Mesodermal cell (in vitro differentiated cells): ENCODE data around the gene SKA2.

Experiments used
- H3K27ac ChIP-seq: 2 replicates; pipeline ENCODE4 v1.7.0; 2013; ENCODE audit warnings: mild to moderate bottlenecking, low read depth, low read length, moderate library complexity; ENCODE audit not compliant: severe bottlenecking
- H3K36me3 ChIP-seq: 2 replicates; pipeline ENCODE4 v1.7.1; 2013; ENCODE audit warnings: mild to moderate bottlenecking, low read length, moderate library complexity; ENCODE audit not compliant: control insufficient read depth, insufficient read depth
- H3K4me1 ChIP-seq: one replicate; pipeline ENCODE4 v1.7.1; 2013; ENCODE audit warnings: mild to moderate bottlenecking, low read length; ENCODE audit not compliant: insufficient read depth, control insufficient read depth, poor library complexity, severe bottlenecking
- H3K4me3 ChIP-seq: 2 replicates; pipeline ENCODE4 v1.7.0; 2013; ENCODE audit warnings: low read length, control low read depth, mild to moderate bottlenecking; ENCODE audit not compliant: insufficient read depth, poor library complexity, severe bottlenecking; ENCODE audit errors: extremely low read depth
- H3K9me3 ChIP-seq: 2 replicates; pipeline ENCODE4 v1.7.1; 2013; ENCODE audit warnings: mild to moderate bottlenecking, low read length, moderate library complexity; ENCODE audit not compliant: control insufficient read depth
- WGBS, 2 experiments: methylation state at CpG; one replicate each; pipeline ENCODE4 v1.1.5; 2013; ENCODE audit warnings: missing lambda C conversion rate in 2 of 2; ENCODE audit not compliant: insufficient coverage in 2 of 2; 5-methylcytosine and 5-hydroxymethylcytosine counted together

Gene SKA2

DNA sequence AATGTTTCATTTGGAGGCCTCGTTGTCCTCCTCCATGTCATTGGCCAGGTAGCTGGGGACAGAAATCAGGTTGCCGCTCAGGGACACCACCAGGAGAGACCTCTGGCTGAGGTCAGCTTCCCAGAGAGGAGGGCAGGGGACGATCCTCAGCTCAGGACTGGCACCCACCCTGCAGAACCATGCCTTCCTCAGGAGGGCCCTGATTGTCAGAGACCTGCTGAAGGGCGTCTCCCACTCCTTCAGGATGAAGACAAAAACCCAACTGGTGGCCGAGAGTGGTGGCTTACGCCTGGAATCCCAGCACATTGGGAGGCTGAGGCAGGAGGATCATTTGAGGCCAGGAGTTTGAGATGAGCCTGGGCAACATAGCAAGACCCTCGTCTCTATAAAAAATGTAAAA is 20.1 kb upstream of the SKA2 start:
- peaks cover 64% of the 10 kb centered on the region for H3K36me3 ChIP-seq
- 97 to 98% methylated on average over 6 to 7 of the region's 7 CpGs for WGBS, 2 experiments

DNA sequence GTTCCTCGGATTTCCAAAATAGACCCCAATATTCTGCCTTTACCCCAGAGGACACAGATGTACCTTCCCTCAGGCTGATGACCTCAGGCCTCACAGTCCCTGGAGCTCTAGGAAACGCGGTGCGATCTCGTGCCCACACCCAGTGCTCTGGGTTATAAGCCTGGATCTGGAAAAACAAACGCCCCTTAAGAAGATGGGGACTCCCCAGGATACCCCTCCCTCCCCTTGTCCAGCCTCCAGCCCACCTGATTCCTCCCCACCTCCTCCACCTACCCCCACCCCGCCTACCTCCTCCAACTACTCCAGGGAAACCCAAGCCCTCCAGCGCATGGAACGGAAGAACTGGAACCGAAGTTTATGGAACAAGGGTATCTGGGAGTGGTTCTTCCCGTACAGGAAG is 19.7 kb upstream of the SKA2 start:
- H3K4me3 ChIP-seq: no peak overlapping the region
- H3K36me3 ChIP-seq: peaks cover 65% of the 10 kb centered on the region
- WGBS, 2 experiments: 97 to 98% methylated on average over 5 to 10 of the region's 11 CpGs
- H3K4me1 ChIP-seq: no peaks in the 10 kb centered on the region
- no peak overlapping the region for H3K27ac ChIP-seq
- H3K9me3 ChIP-seq: no peaks in the 10 kb centered on the region

More for the DNA sequence above, 20.1 kb upstream of the SKA2 start:
- Histone ChIP-seq H3K27ac (no peak overlapping the region), H3K9me3 (no peaks in the 10 kb centered on the region), H3K4me3 (no peak overlapping the region), H3K4me1 (no peaks in the 10 kb centered on the region)

DNA sequence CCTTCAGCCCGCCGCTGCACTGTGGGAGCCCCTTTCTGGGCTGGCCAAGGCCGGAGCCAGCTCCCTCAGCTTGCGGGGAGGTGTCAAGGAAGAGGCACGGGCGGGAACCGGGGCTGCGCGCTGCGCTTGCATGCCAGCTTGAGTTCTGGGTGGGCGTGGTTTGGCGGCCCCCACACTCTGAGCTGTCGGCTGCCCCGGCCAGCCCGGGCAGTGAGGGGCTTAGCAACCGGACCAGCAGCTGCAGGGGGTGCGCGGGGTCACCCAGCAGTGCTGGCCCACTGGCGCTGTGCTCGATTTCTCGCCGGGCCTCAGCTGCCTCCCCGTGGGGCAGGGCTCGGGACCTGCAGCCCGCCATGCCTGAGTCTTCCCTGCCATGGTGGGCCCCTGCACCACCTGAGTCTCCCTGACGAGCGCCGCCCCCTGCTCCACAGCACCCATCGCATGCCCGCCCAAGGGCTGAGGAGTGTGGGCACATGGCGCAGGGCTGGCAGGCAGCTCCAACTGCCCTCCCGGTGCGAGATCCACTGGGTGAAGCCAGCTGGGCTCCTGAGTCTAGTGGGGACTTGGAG is 17.5 kb upstream of the SKA2 start:
- WGBS, 2 experiments: 98% methylated on average over 24 to 27 of the region's 33 CpGs
- Histone ChIP-seq H3K27ac (no peak overlapping the region), H3K9me3 (no peaks in the 10 kb centered on the region), H3K4me3 (no peak overlapping the region), H3K36me3 (peaks cover 67% of the 10 kb centered on the region), H3K4me1 (peaks cover 2% of the 10 kb centered on the region)

DNA sequence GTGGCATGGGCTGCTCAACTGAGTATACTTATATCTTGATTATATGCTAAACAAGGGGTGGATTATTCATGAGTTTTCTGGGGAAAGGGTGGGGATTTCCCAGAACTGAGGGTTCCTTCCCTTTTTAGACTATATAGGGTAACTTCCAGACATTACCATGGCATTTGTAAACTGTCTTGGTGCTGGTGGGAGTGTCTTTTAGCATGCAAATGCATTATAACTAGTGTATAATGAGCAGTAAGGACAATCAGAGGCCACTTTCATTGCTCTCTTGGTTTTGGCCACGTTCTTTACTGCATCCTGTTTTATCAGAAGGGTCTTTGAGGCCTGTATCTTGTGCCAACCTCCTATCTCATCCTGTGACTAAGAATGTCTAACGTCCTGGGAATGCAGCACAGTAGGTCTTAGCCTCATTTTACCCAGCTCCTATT is 12.6 kb upstream of the SKA2 start:
- Histone ChIP-seq H3K27ac (peak overlapping the region; percentile 3), H3K4me1 (peaks cover 9% of the 10 kb centered on the region), H3K9me3 (no peaks in the 10 kb centered on the region), H3K36me3 (peaks cover 53% of the 10 kb centered on the region), H3K4me3 (no peak overlapping the region)
- WGBS, 2 experiments: 84 to 90% methylated on average over 2 of the region's 2 CpGs

DNA sequence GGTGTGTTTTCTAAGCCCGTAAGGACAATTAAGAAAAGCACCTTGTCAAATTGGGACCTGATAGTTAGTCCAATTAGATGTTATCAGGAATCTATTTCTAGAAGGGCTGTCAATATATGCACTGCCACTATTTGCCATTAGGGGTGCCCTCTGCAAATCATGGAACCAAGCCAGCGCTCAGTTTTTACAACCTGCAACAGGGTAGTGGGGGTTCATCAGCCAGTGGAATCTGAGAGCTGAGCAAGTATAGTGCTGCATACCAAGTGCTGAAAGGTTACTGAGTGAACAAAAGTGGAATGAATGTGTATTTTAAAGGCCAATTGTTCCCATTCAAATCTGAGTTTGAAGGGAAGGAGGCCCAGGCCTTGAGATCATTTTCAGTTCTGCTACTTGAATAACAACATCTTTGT is 11.0 kb upstream of the SKA2 start:
- Histone ChIP-seq H3K9me3 (no peaks in the 10 kb centered on the region), H3K4me3 (no peak overlapping the region), H3K4me1 (peaks cover 9% of the 10 kb centered on the region), H3K27ac (no peak overlapping the region), H3K36me3 (peaks cover 57% of the 10 kb centered on the region)
- 38% methylated on average over 1 of the region's 2 CpGs; no CpG with 5 or more reads in 1 of the 2 experiments for WGBS, 2 experiments

DNA sequence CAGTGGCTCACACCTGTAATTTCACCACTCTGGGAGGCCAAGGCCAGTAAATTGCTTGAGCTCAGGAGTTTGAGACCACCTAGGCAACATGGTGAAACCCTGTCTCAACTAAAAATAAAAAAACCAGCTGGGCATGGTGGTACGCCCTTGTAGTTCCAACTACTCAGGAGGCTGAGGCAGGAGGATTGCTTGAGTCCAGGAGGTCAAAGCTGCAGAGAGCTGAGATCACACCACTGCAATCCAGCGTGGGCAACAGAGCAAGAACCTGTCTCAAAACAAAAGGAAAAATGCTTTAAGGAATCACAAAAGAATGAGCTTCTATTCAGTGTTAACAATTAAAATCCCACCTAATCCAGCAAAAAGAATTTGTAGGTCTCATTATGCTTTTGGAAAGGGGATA is 6.5 kb upstream of the SKA2 start:
- H3K9me3 ChIP-seq: no peaks in the 10 kb centered on the region
- WGBS, 2 experiments: 92% methylated on average over 2 of the region's 2 CpGs; no CpG with 5 or more reads in 1 of the 2 experiments
- no peak overlapping the region for H3K4me3 ChIP-seq
- peaks cover 49% of the 10 kb centered on the region for H3K36me3 ChIP-seq
- no peak overlapping the region for H3K27ac ChIP-seq
- peaks cover 3% of the 10 kb centered on the region for H3K4me1 ChIP-seq

DNA sequence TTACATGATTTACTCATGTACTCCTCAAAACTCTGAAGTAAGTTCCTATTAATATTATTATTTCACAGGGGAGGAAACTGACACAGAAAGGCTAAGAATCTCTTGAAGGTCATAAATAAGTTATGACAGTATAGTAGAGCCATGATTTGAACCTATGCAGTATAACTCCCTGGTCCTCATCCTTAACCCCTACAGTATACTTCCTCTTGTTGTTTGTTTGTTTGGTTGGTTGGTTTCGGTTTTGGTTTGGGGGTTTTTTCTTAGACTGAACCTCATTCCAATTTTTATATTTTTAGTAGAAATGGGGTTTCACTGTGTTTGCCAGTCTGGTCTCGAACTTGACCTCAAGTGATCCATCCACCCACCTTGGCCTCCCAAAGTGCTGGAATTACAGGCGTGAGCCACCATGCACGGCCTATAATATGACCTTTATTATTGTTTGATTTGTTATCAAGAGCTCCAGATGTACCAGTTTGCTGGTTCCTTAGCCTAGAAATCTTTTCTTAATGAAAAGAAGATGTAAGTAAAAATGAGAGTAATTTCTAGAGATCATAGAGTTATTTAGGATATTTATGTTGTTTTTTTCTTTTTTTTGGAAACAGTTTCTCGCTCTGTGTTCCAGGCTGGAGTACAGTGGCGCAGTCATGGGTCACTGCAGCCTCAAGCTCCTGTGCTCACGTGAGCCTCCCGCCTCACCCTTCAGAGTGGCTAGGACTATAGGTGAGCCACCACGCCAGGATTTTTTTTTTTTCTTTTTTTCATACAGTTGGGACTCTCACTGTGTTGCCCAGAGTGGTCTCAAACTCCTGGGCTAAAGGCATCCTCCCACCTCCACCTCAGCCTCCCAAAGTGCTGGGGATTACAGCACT is 5.4 kb upstream of the SKA2 start:
- Histone ChIP-seq H3K4me3 (no peak overlapping the region), H3K36me3 (peaks cover 49% of the 10 kb centered on the region), H3K4me1 (no peaks in the 10 kb centered on the region), H3K27ac (no peak overlapping the region), H3K9me3 (no peaks in the 10 kb centered on the region)
- WGBS, 2 experiments: 94 to 100% methylated on average over 6 to 7 of the region's 9 CpGs

DNA sequence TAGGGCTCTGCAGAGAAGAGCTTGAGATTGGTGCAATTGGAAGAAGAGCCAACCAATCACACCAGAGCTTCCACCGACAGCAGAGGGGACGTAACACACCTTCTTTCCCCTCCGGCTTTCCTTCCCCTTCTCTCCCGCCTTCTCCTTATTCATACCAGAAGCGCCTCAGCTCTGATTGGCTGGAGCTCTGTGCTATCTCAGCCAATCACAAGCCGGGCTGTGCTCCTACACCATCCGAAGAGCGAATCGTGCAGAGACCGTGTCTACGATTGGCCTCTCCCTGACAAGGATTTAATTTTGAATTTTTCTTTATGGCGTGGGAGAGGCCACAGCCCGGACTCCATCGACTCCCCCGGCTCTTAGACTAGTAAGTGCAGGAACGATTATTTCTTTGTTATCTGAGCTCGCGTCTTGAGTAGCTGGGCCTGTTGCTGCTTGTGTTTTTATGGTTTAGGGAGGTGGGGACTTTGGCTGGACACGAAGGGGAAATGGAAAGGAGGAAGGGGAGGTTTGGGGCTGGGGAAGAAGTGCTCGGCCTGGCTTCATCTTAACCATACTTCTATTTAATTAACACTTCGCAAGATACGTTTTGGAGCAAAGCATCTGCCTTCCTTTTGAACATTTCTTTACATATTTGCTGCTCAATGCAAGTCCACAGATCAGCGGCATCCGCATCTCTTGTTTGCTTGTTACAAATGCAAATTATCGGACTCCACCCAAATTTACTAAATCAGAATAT is 622 bp upstream of the SKA2 start, which contains the start of gene PRR11:
TSS of gene PRR11 (plus strand) at position 308 of the 739 bp plus-strand sequence. CDS start 14,007 bp downstream, outside the sequence.
- Histone ChIP-seq H3K4me3 (peak within 1 kb of the TSS; percentile 68), H3K9me3 (no peaks in the 10 kb centered on the region), H3K4me1 (peaks cover 1% of the 10 kb centered on the region), H3K27ac (peak within 1 kb of the TSS; percentile 99), H3K36me3 (peaks cover 10% of the 10 kb centered on the region)
- 0% methylated on average over 11 to 21 of the region's 25 CpGs for WGBS, 2 experiments

DNA sequence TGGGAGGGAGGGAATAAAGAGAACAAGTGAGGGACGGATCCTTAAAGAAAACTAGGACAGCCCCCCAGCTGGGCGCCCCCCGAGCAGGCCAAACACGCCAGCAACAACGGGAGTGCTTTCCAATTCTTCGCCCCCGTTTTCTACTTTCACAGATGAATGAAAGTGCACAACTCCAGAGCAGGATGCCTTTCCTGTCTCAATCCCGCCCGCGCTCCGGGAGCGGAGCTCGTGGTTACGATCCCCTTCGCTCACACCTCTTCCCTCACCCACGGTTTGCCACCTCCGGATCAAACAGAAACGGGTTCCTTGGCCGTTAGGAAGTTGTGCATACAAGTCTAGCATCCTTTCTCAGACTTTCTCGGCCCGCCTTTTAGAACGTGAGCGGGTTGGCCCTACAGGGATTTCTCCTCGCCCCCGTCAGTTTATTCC is 680 bp downstream of the SKA2 start:
- Histone ChIP-seq H3K36me3 (peaks cover 18% of the 10 kb centered on the region), H3K4me1 (peaks cover 8% of the 10 kb centered on the region)
- 0% methylated on average over 25 of the region's 25 CpGs for WGBS, 2 experiments

DNA sequence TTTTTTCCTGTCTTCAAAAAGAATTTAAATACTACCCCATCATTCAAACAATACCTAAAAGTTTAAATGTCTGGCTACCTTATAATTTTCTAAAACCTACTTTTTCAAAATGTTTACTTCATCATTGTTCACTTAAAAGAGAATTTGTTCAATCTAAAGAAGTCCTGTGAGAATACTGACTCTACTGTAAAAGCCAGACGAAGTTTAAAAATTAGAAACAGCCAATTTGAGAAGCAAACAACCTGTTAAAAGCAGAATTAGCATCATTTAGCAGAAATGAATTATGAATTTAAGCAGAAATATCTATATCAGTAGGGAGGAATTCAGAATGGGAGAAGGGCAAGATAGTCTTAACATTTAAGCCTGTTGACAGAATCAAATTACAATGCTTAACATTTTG is 2.1 kb downstream of the SKA2 start:
- WGBS, 2 experiments: 40% methylated on average over 1 of the region's 1 CpG; no CpG with 5 or more reads in 1 of the 2 experiments
- H3K36me3 ChIP-seq: peaks cover 26% of the 10 kb centered on the region
- H3K27ac ChIP-seq: no peak overlapping the region

More for the DNA sequence above, 680 bp downstream of the SKA2 start:
- H3K9me3 ChIP-seq: no peaks in the 10 kb centered on the region
- H3K27ac ChIP-seq: peak overlapping the region; percentile 99
- peak overlapping the region; percentile 68 for H3K4me3 ChIP-seq

More for the DNA sequence above, 2.1 kb downstream of the SKA2 start:
- H3K9me3 ChIP-seq: no peaks in the 10 kb centered on the region
- peaks cover 12% of the 10 kb centered on the region for H3K4me1 ChIP-seq
- H3K4me3 ChIP-seq: peak overlapping the region; percentile 68
